NCI-H1105 (cell line): ENCODE data around the gene RAD51B.

Experiments used
- DNase-seq: peaks from one replicate; lab custom pipeline; 2025; lab: John Stamatoyannopoulos, UW

RAD51B gene

GRCh38 chr14:68619790-68620574, 800.4 kb downstream of the RAD51B start:
- no peak for DNase-seq

- DNase-seq, result no peak
Observed at GRCh38 chr14:68621400-68622365, 802.1 kb downstream of the RAD51B start.

- DNase-seq, result no peak
Observed at GRCh38 chr14:68622856-68623255, 803.3 kb downstream of the RAD51B start.

GRCh38 chr14:68623307-68623706, 803.7 kb downstream of the RAD51B start:
- DNase-seq, result no peak

- no peak for DNase-seq
Observed at GRCh38 chr14:68623826-68624225, 804.2 kb downstream of the RAD51B start.

GRCh38 chr14:68624541-68625220, 805.1 kb downstream of the RAD51B start:
- no peak for DNase-seq

- no peak for DNase-seq
Observed at GRCh38 chr14:68625366-68626090, 805.9 kb downstream of the RAD51B start.

GRCh38 chr14:68626386-68626785, 806.8 kb downstream of the RAD51B start:
- no peak for DNase-seq

- DNase-seq, result no peak
Observed at GRCh38 chr14:68627050-68627867, 807.7 kb downstream of the RAD51B start.

GRCh38 chr14:68627868-68628604, 808.5 kb downstream of the RAD51B start:
- DNase-seq, result no peak

GRCh38 chr14:68628605-68629310, 809.2 kb downstream of the RAD51B start:
- DNase-seq, result no peak

GRCh38 chr14:68630081-68630571, 810.5 kb downstream of the RAD51B start:
- no peak for DNase-seq

GRCh38 chr14:68630611-68631393, 811.2 kb downstream of the RAD51B start:
- no peak for DNase-seq

- DNase-seq, result no peak
Observed at GRCh38 chr14:68631394-68632053, 811.9 kb downstream of the RAD51B start.

- DNase-seq, result no peak
Observed at GRCh38 chr14:68632054-68632895, 812.7 kb downstream of the RAD51B start.

GRCh38 chr14:68633131-68633991, 813.8 kb downstream of the RAD51B start:
- DNase-seq, result no peak
